ENCODE results near the gene CPA4. TPM values are rescaled to one million over a fixed set of nuclear protein-coding genes. Genes with fewer than 3 reads are reported as not detected.

The CPA4 gene
- total RNA-seq, 1 experiment from 2014 or later: 22.1 TPM

DNA sequence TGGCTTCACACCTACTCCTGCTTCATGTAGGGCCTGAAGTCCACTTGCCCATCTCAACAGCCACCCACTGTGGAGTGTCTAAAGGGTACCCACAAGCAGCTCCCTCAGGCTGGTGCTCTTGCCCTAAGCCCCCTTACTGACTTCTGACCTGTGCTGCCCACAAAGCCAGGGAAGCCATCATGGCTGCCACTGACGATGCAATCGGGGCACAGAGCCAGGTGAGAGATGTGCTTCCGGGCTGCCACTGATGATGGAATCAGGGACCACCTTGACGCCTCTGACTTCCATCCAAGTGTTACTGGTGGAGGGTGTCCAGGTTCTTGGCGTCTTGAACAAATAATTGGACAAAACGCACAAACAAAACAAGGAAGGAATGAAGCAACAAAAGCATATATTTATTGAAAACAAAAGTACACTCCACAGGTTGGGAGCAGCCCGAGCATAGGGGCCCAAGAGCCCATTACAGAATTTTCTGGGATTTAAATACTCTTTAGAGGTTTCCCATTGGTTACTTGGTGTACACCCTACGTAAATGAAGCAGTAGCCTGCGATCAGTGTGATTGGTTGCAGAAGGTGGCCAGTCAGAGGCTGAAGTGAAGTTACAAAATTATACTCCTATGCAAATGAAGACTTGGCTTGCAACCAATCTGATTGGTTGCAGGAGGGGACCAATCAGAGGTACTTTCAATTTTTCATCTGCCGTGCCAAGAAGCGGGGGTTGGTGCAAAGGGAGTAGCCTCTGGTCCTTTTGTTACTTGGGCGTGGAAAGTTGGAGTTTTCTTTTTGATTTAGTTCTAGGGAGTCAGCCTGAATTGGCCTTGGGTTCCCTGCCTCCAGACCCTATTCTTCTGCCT, 21.8 kb upstream of the CPA4 start:
- no peaks in the 10 kb centered on the region for H4K20me1 ChIP-seq (ENCODE audit: low read length)
- no peak overlapping the region for H2AFZ ChIP-seq (ENCODE audit: low read length)
- CTCF ChIA-PET: no interaction called here
- H3K27me3 ChIP-seq (ENCODE audit: low read length): no peaks in the 10 kb centered on the region
- peaks cover 12% of the 10 kb centered on the region for H3K4me1 ChIP-seq (ENCODE audit: insufficient read depth, low read length)
- H3F3A ChIP-seq (ENCODE audit: low read length, unreplicated experiment): no peaks in the 10 kb centered on the region
- TF ChIP-seq, protein P1, sequence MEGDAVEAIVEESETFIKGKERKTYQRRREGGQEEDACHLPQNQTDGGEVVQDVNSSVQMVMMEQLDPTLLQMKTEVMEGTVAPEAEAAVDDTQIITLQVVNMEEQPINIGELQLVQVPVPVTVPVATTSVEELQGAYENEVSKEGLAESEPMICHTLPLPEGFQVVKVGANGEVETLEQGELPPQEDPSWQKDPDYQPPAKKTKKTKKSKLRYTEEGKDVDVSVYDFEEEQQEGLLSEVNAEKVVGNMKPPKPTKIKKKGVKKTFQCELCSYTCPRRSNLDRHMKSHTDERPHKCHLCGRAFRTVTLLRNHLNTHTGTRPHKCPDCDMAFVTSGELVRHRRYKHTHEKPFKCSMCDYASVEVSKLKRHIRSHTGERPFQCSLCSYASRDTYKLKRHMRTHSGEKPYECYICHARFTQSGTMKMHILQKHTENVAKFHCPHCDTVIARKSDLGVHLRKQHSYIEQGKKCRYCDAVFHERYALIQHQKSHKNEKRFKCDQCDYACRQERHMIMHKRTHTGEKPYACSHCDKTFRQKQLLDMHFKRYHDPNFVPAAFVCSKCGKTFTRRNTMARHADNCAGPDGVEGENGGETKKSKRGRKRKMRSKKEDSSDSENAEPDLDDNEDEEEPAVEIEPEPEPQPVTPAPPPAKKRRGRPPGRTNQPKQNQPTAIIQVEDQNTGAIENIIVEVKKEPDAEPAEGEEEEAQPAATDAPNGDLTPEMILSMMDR (conservative IDR thresholded peaks at IDR 0.05; ENCODE audit: low read depth, low read length): no peak
- TF ChIP-seq EZH2phosphoT487 (IDR thresholded peaks at IDR 0.05; ENCODE audit: borderline replicate concordance, low read length) (no peak), EZH2 (IDR thresholded peaks at IDR 0.05; ENCODE audit: low read length, unreplicated experiment) (no peak)
- no peak overlapping the region for H3K4me2 ChIP-seq (ENCODE audit: low read length)
- H3K4me3 ChIP-seq (ENCODE audit: low read length): no peak overlapping the region
- no peaks in the 10 kb centered on the region for H3K36me3 ChIP-seq (ENCODE audit: low read depth, low read length)
- DNase-seq (no peak), ATAC-seq (no peak)
- no peak overlapping the region for H3K9ac ChIP-seq (ENCODE audit: low read length)
- H3K9me2 ChIP-seq (replicated peaks; ENCODE audit: low read length): no peaks in the 10 kb centered on the region
- H3K9me3 ChIP-seq (ENCODE audit: low read length): no peaks in the 10 kb centered on the region
- POLR2A ChIA-PET (ENCODE audit: unreplicated experiment): no interaction called here
- intact Hi-C loops (cut with micrococcal nuclease): no loop called here
- BruUV-seq (replicated peaks): no TSS peak
- H3K27ac ChIP-seq (ENCODE audit: low read length): no peak overlapping the region
- no peaks in the 10 kb centered on the region for H3K79me2 ChIP-seq (ENCODE audit: low read length)

DNA sequence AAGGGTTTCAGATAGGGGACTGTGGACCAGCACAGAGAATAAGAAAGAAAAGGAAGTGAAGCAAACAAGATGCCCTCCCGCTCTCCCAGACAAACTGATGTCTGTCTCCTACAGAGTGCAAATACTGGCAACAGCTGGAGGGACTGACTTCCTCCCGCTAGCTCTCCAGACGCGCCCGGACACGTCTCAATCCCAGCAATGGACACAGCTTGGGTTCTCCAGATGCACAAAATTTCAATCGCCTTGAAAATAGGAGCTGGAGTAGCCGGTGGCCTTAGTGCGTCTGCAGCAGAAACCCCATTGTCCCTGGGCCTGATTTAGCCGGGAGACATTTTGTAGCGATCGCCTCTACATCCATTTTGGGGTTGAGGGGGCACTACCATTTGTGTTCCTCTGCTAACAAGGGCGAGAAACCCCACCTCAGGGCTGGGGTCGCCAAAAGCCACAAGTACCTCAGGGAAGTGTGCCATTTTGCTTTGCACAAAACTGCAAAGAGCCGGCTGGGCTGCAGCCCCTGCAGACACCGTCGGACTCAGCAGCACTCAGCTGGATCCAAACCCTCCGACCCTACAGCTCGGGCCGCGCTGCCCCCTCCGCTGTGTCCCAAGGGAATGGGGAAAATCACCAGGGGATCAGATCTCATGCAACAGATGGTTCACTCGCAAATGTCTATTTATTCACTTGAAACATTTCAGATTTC, 20.4 kb upstream of the CPA4 start:
- Histone ChIP-seq H3K4me3 (ENCODE audit: low read length) (no peak overlapping the region), H4K20me1 (ENCODE audit: low read length) (no peaks in the 10 kb centered on the region), H3K4me1 (ENCODE audit: insufficient read depth, low read length) (0 out of 2 replicates have a peak, but pooled peaks cover 9% of the 10 kb centered on the region), H3K79me2 (ENCODE audit: low read length) (no peaks in the 10 kb centered on the region), H3K9me3 (ENCODE audit: low read length) (no peaks in the 10 kb centered on the region), H3F3A (ENCODE audit: low read length, unreplicated experiment) (no peaks in the 10 kb centered on the region), H3K4me2 (ENCODE audit: low read length) (no peak overlapping the region), H3K9ac (ENCODE audit: low read length) (no peak overlapping the region), H3K36me3 (ENCODE audit: low read depth, low read length) (no peaks in the 10 kb centered on the region), H3K9me2 (replicated peaks; ENCODE audit: low read length) (no peaks in the 10 kb centered on the region), H2AFZ (ENCODE audit: low read length) (no peak overlapping the region), H3K27me3 (ENCODE audit: low read length) (no peaks in the 10 kb centered on the region), H3K27ac (ENCODE audit: low read length) (no peak overlapping the region)
- no TSS peak for BruUV-seq (replicated peaks)
- intact Hi-C loops (cut with micrococcal nuclease): no loop called here
- TF ChIP-seq EZH2phosphoT487 (IDR thresholded peaks at IDR 0.05; ENCODE audit: borderline replicate concordance, low read length): no peak
- TF ChIP-seq EZH2 (IDR thresholded peaks at IDR 0.05; ENCODE audit: low read length, unreplicated experiment): no peak
- TF ChIP-seq, protein P1 (conservative IDR thresholded peaks at IDR 0.05; ENCODE audit: low read depth, low read length): no peak
- DNase-seq: no peak
- ChIA-PET POLR2A (ENCODE audit: unreplicated experiment) (no interaction called here), CTCF (interaction anchor here (0.7 kb wide), 1 partner anchor 505 kb away, joined by 17 read pairs; no protein-coding TSS in a partner anchor)
- ATAC-seq: no peak

All from PC-3 (cell line).